DMS 273 (cell line): ENCODE measurements around the gene FHIT.

Experiments
- DNase-seq: peaks from one replicate; lab custom pipeline; 2025; ENCODE audit not compliant: unreplicated experiment; lab: John Stamatoyannopoulos, UW

The FHIT gene

GRCh38 chr3:60523536-60523935, 727.7 kb downstream of the FHIT start:
- no peak for DNase-seq

- no peak for DNase-seq
Measured at GRCh38 chr3:60517134-60517533, 734.1 kb downstream of the FHIT start.

GRCh38 chr3:60514866-60515265, 736.4 kb downstream of the FHIT start:
- DNase-seq, result no peak

- no peak for DNase-seq
Measured at GRCh38 chr3:60514085-60514649, 737.1 kb downstream of the FHIT start.

GRCh38 chr3:60513241-60513640, 738.0 kb downstream of the FHIT start:
- no peak for DNase-seq

- DNase-seq, result no peak
Measured at GRCh38 chr3:60512506-60512905, 738.7 kb downstream of the FHIT start.

- no peak for DNase-seq
Measured at GRCh38 chr3:60509471-60509870, 741.8 kb downstream of the FHIT start.

- DNase-seq, result no peak
Measured at GRCh38 chr3:60504827-60505457, 746.3 kb downstream of the FHIT start.

- no peak for DNase-seq
Measured at GRCh38 chr3:60501314-60501713, 749.9 kb downstream of the FHIT start.

- DNase-seq, result peak; percentile 54
Measured at GRCh38 chr3:60497902-60498301, 753.4 kb downstream of the FHIT start.

- no peak for DNase-seq
Measured at GRCh38 chr3:60490992-60491391, 760.3 kb downstream of the FHIT start.

- no peak for DNase-seq
Measured at GRCh38 chr3:60475096-60475495, 776.2 kb downstream of the FHIT start.

GRCh38 chr3:60469481-60469880, 781.8 kb downstream of the FHIT start:
- no peak for DNase-seq

GRCh38 chr3:60463685-60464084, 787.6 kb downstream of the FHIT start:
- DNase-seq, result no peak

- no peak for DNase-seq
Measured at GRCh38 chr3:60461267-60461666, 790.0 kb downstream of the FHIT start.

GRCh38 chr3:60456180-60456579, 795.1 kb downstream of the FHIT start:
- no peak for DNase-seq

- DNase-seq, result no peak
Measured at GRCh38 chr3:60453326-60453725, 797.9 kb downstream of the FHIT start.

- DNase-seq, result peak; percentile 2
Measured at GRCh38 chr3:60448696-60449095, 802.6 kb downstream of the FHIT start.

GRCh38 chr3:60445446-60445845, 805.8 kb downstream of the FHIT start:
- DNase-seq, result no peak

GRCh38 chr3:60444898-60445437, 806.3 kb downstream of the FHIT start:
- DNase-seq, result no peak

GRCh38 chr3:60440869-60441268, 810.4 kb downstream of the FHIT start:
- no peak for DNase-seq

- no peak for DNase-seq
Measured at GRCh38 chr3:60435941-60436650, 815.2 kb downstream of the FHIT start.
